ACC112 (cell line): ENCODE measurements around the gene BCL2L13.
"Not testable (repeated sequence)": the region's sequence is repeated elsewhere in the genome, so short reads cannot be mapped to it uniquely, and the experiment has no call there.

ENCODE experiments used
- H2AFZ ChIP-seq: fragments of 200-600 bp; sonication (generic); one replicate; pipeline ENCODE4 v1.6.0; 2017; ENCODE audit warnings: antibody characterized with exemption, low read length; ENCODE audit not compliant: unreplicated experiment
- H3K27ac ChIP-seq: fragments of 200-600 bp; sonication (generic); 2 replicates; pipeline ENCODE4 v1.5.1; 2014; ENCODE audit warnings: low read depth, mild to moderate bottlenecking, antibody characterized with exemption, low read length, moderate library complexity
- H3K27me3 ChIP-seq: fragments of 200-600 bp; sonication (generic); 2 replicates; pipeline ENCODE4 v1.6.1; 2014; ENCODE audit warnings: mild to moderate bottlenecking, antibody characterized with exemption, low read length, moderate library complexity, mixed read lengths; ENCODE audit not compliant: insufficient read depth
- H3K36me3 ChIP-seq: fragments of 200-600 bp; sonication (generic); 2 replicates; pipeline ENCODE4 v1.6.1; 2016; ENCODE audit warnings: mild to moderate bottlenecking, antibody characterized with exemption, low read length, moderate library complexity, mixed read lengths; ENCODE audit not compliant: insufficient read depth
- H3K4me1 ChIP-seq: fragments of 200-600 bp; sonication (generic); one replicate; pipeline ENCODE4 v1.6.1; 2016; ENCODE audit warnings: low read length, mixed read lengths; ENCODE audit not compliant: insufficient read depth, unreplicated experiment, control insufficient read depth
- H3K4me3 ChIP-seq: fragments of 200-600 bp; sonication (generic); 2 replicates; pipeline ENCODE4 v1.5.1; 2014; ENCODE audit warnings: mild to moderate bottlenecking, low read depth, low read length
- H3K79me2 ChIP-seq: fragments of 200-600 bp; sonication (generic); one replicate; pipeline ENCODE4 v1.6.0; 2016; ENCODE audit warnings: low read length; ENCODE audit not compliant: control insufficient read depth, unreplicated experiment, insufficient read depth

The BCL2L13 gene

DNA sequence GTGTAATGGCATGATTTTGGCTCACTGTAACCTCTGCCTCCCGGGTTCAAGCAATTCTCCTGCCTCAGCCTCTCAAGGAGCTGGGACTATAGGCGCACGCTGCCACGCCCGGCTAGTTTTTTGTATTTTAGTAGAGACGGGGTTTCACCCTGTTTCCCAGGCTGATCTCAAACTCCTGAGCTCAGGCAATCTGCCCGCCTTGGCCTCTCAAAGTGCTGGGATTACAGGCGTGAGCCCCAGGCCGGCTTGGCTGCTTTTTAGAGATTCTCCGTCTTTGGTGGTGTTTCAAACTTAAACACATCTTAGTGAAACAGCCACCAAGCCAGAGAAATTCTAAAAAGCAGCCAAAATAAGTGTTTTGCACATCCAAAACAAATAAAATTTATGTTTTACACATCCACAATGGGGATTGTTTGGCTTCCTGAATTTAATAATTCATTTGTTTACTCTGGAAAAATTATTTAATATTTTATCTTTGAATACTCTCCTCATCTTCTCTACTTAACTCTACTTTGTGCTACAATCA lies 18.4 kb downstream of the BCL2L13 start:
- no peaks in the 10 kb centered on the region for H3K79me2 ChIP-seq
- no peaks in the 10 kb centered on the region for H3K4me1 ChIP-seq
- no peaks in the 10 kb centered on the region for H3K36me3 ChIP-seq
- no peaks in the 10 kb centered on the region for H3K27me3 ChIP-seq
- no peak overlapping the region for H2AFZ ChIP-seq
- H3K4me3 ChIP-seq = no peak overlapping the region
- no peak overlapping the region for H3K27ac ChIP-seq

DNA sequence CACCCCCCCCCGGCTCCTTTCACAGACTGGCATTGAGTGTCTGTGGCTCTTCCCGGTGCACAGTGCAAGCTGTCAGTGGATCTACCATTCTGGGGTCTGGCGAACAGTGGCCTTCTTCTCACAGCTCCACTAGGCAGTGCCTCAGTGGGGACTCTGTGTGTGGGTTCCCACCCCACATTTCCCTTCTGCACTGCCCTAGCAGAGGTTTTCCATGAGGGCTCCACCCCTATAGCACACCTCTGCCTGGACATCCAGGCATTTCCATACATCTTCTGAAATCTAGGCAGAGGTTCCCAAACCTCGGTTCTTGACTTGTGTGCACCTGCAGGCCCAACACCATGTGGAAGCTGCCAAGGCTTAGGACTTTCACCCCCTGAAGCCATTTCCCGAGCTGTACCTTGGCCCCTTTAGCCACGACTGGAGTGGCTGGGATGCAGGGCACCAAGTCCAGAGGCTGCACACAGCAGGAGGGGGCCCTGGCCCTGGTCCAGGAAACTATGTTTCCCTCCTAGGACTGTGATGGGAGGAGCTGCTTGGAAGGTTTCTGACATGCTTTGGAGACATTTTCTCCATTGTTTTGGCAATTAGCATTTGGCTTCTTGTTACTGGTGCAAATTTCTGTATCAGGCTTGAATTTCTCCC lies 26.0 kb downstream of the BCL2L13 start:
- Histone ChIP-seq H3K79me2 (peaks cover 6% of the 10 kb centered on the region), H3K27ac (no peak overlapping the region), H2AFZ (no peak overlapping the region), H3K27me3 (no peaks in the 10 kb centered on the region), H3K36me3 (peaks cover 13% of the 10 kb centered on the region), H3K4me3 (no peak overlapping the region), H3K4me1 (no peaks in the 10 kb centered on the region)

DNA sequence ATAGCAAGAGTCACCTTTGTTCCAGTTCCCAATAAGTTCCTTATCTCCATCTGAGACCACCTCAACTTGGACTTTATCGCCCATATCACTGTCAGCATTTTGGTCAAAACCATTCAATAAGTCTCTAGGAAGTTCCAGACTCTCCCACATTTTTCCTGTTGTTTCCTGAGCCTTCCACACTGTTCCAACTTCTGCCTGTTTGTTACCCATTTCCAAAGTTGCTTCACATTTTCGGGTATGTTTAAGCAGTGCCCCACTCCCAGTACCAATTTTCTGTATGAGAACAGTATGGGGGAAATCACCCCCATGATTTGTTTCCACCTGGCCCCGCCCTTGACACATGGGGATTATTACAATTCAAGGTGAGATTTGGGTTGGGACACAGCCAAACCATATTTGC lies 26.7 kb downstream of the BCL2L13 start:
- H3K27me3 ChIP-seq = no peaks in the 10 kb centered on the region
- no peak overlapping the region for H3K27ac ChIP-seq
- H3K4me3 ChIP-seq = no peak overlapping the region
- peaks cover 9% of the 10 kb centered on the region for H3K79me2 ChIP-seq
- H3K36me3 ChIP-seq = peaks cover 13% of the 10 kb centered on the region
- no peaks in the 10 kb centered on the region for H3K4me1 ChIP-seq
- no peak overlapping the region for H2AFZ ChIP-seq

DNA sequence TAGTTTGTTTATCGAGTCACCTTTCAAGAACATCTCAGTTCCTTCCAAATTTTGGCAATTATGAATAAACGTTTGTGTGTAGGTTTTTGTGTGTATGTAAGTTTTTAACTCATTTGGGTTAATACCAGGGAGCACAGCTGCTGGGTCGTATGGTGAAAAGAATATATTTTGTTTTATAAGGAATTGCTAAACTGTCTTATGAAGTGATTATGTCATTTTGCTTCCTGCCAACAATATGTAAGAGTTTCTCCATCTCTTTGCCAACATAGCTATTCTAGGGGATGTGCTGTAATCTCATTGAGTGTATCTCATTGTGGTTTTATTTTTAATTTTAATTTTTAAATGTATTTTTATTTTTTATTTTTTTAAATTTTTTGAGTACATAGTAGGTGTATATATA lies 27.3 kb downstream of the BCL2L13 start:
- Histone ChIP-seq H3K36me3 (peaks cover 13% of the 10 kb centered on the region), H3K4me3 (no peak overlapping the region), H3K4me1 (no peaks in the 10 kb centered on the region), H2AFZ (no peak overlapping the region), H3K27me3 (no peaks in the 10 kb centered on the region), H3K27ac (no peak overlapping the region), H3K79me2 (peaks cover 9% of the 10 kb centered on the region)

DNA sequence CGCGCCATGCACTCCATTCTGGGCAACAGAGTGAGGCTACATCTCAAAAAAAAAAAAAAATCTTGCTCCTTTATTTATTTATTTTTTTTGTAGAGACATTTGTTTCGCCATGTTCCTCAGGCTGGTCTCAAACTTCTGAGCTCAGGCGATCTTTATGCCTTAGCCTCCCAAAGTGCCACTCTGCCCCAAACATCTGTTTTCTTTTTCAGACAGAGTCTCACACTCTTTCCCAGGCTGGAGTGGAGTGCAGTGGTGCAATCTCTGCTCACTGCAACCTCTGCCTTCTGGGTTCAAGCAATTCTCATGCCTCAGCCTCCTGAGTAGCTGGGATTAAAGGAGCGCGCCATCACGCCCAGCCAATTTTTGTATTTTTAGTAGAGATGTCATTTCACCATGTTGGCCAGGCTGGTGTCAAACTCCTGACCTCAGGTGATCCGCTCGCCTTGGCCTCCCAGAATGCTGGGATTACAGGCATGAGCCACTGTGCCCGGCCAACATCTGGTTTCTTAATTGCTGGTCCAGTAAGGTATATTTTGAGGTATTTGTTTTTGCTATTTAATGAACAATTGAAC lies 33.0 kb downstream of the BCL2L13 start:
- H3K27me3 ChIP-seq, H3K27ac ChIP-seq, H3K4me3 ChIP-seq, H2AFZ ChIP-seq, H3K36me3 ChIP-seq: not testable (repeated sequence)
- peaks cover 19% of the 10 kb centered on the region for H3K79me2 ChIP-seq
- H3K4me1 ChIP-seq = peaks cover 11% of the 10 kb centered on the region

DNA sequence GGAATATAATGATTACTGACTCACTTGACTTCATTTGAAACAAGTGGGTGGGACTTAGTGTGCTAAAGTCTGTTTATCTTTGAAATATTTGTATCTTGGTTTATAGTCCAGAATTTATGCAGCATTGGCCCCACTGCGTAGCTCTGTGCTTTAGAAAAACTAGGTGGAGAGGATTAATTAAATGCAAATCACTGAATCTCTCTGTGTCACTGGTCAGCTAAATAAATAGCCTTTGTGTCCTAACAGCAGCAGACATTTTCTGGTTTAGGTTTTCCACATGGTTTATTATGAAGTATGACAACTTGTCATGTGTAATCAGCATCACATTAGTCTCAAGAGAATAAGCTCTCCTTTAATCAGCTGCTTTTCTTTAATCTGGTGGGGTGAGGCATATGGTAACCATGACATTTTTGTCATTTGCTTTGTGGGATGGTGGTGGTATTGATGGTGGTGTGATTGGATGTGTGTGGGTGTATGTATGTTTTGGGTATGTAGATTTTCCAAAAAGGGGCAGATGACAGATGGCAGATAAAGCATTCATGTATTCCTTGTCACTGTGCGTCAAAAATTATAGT lies 33.9 kb downstream of the BCL2L13 start:
- Histone ChIP-seq H3K4me1 (peaks cover 11% of the 10 kb centered on the region), H3K79me2 (peaks cover 20% of the 10 kb centered on the region), H3K27me3 (no peaks in the 10 kb centered on the region), H3K36me3 (no peaks in the 10 kb centered on the region), H3K4me3 (no peak overlapping the region), H2AFZ (no peak overlapping the region), H3K27ac (peak overlapping the region; percentile 67)

DNA sequence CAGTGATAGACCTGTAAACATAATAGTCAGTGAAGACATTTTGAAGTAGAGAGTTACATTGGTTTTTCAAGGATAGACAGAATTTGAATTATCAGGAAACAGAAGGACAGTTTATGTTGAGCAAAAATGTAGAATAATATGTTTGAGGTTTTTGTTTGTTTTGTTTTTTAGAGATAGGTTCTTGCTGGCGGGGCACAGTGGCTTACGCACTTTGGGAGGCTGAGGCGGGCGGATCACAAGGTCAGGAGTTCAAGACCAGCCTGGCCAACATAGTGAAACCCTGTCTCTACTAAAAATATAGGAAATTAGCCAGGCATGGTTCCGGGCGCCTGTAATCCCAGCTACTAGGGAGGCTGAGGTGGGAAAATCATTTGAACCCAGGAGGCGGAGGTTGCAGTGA lies 35.6 kb downstream of the BCL2L13 start:
- no peaks in the 10 kb centered on the region for H3K36me3 ChIP-seq
- H2AFZ ChIP-seq = no peak overlapping the region
- H3K79me2 ChIP-seq = peaks cover 24% of the 10 kb centered on the region
- no peak overlapping the region for H3K4me3 ChIP-seq
- H3K27ac ChIP-seq = no peak overlapping the region
- H3K27me3 ChIP-seq = no peaks in the 10 kb centered on the region
- H3K4me1 ChIP-seq = peaks cover 11% of the 10 kb centered on the region

DNA sequence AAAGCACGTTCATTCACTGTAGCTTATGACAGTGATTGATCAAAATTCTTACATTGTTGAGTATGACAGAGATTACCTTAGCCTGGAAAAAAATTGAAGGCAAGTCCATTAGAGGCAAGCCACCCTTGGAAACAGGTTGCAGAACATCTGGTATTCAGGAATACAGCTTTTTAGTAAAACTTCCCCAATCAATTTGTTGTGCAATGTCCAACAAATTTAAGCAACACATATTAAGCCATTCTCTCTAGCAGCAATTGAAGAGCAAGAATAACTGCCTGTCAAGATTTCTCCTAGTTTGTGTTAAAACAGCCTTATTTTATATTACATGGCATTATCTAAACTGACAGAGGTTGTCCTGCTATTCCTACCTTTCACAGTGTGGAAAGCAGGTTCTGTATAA lies 37.0 kb downstream of the BCL2L13 start:
- Histone ChIP-seq H3K27ac (no peak overlapping the region), H3K36me3 (no peaks in the 10 kb centered on the region), H2AFZ (no peak overlapping the region), H3K79me2 (peaks cover 23% of the 10 kb centered on the region), H3K4me1 (peaks cover 11% of the 10 kb centered on the region), H3K4me3 (no peak overlapping the region), H3K27me3 (no peaks in the 10 kb centered on the region)

DNA sequence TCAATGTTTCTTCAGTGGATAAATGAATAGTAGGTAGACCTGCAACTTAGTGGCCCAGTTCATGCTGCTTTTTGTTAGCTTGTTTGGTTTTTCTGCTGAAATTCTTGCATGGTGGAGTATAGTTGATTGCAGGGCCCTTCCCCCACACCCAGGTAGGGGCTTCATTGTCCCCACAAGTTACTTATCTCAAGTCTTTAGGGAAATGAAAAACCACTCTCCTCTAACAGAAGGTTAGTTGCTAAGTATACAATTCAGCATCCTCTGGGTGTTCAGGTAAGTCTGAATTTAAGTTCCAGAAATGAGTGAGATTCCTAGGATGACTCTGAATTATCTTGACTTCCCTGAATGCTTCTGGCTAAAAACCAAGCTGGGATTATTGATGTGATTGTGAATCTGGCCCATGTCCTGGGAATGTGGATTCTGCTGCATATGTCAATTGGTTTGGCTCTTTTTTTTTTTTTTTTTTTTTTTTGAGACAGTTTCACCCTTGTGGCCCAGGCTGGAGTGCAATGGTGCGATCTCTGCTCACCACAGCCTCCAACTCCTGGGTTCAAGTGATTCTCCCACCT lies 40.3 kb downstream of the BCL2L13 start:
- Histone ChIP-seq H3K27me3 (no peaks in the 10 kb centered on the region), H3K79me2 (peaks cover 18% of the 10 kb centered on the region), H3K27ac (no peak overlapping the region), H3K4me3 (no peak overlapping the region), H3K4me1 (no peaks in the 10 kb centered on the region), H2AFZ (no peak overlapping the region), H3K36me3 (no peaks in the 10 kb centered on the region)

DNA sequence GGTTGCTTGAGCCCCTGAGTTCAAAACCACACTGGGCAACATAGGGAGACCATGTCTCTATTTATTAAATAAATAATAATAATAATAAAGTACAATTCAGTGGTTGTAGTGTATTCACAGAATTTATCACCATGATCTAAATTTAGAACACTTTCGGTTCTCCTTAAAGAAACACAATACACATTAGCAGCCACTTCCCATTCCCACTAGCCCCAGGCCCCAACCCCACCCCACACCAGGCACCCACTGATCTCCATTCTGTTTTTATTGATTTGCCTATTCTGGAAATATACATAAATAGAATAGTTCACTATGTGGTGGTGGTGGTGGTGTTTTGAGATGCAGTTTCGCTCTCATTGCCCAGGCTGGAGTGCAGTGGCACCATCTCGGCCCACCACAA lies 45.7 kb downstream of the BCL2L13 start:
- no peaks in the 10 kb centered on the region for H3K4me1 ChIP-seq
- H3K36me3 ChIP-seq = no peaks in the 10 kb centered on the region
- H3K79me2 ChIP-seq = peaks cover 2% of the 10 kb centered on the region

DNA sequence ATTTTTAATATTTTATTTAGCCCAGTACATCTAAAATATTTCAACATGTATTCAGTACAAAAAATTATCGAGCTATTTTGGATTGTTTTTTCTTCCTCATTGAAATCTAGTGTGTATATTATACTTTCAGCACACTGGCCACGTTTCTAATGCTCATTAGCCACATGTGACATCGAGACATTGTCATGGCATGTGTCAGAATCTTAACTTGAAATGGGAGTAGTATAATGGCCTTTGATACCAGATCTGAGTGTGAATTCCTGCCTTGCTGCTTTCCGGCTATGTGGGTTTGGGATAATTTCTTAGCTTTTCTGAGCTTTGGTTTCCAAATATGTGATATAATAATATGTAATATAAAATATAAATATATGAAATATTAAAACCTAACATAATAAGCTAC lies 54.3 kb downstream of the BCL2L13 start:
- Histone ChIP-seq H3K27me3 (no peaks in the 10 kb centered on the region), H3K36me3 (no peaks in the 10 kb centered on the region), H2AFZ (no peak overlapping the region), H3K4me1 (no peaks in the 10 kb centered on the region), H3K79me2 (no peaks in the 10 kb centered on the region), H3K27ac (no peak overlapping the region), H3K4me3 (no peak overlapping the region)

More for the DNA sequence above, 45.7 kb downstream of the BCL2L13 start:
- Histone ChIP-seq H3K27me3 (no peaks in the 10 kb centered on the region), H2AFZ (no peak overlapping the region), H3K27ac (no peak overlapping the region), H3K4me3 (no peak overlapping the region)
